ENCODE results near the gene TRIM44. TPM values are rescaled to one million over a fixed set of nuclear protein-coding genes. Genes with fewer than 3 reads are reported as not detected.
A peak's percentile ranks its signal among the peaks of the same experiment; 100 is the strongest.

The TRIM44 gene
- total RNA-seq, 3 donors from 2014 or later: 31.2 to 47.0 (median 33.1) TPM

GRCh38 chr11:35802221-35802620 lies 139.6 kb downstream of the TRIM44 start:
- intact Hi-C loops (cut with DNase I; ENCODE audit: low total_unique reads): no loop called here
- H3K9me3 ChIP-seq: no peaks in the 10 kb centered on the region
- peak overlapping the region; percentile 53 to 66 for H3K27ac ChIP-seq
- no peak overlapping the region for H3K4me3 ChIP-seq
- H3K27me3 ChIP-seq: no peaks in the 10 kb centered on the region
- TF ChIP-seq CTCF (IDR thresholded peaks at IDR 0.05) (no peak), POLR2AphosphoS5 (IDR thresholded peaks at IDR 0.05) (no peak), POLR2A (IDR thresholded peaks at IDR 0.05) (no peak)
- no peaks in the 10 kb centered on the region for H3K36me3 ChIP-seq
- no peaks in the 10 kb centered on the region for H3K4me1 ChIP-seq
- DNase-seq (ENCODE audit: low spot score in 2 of 2): no peak

DNA sequence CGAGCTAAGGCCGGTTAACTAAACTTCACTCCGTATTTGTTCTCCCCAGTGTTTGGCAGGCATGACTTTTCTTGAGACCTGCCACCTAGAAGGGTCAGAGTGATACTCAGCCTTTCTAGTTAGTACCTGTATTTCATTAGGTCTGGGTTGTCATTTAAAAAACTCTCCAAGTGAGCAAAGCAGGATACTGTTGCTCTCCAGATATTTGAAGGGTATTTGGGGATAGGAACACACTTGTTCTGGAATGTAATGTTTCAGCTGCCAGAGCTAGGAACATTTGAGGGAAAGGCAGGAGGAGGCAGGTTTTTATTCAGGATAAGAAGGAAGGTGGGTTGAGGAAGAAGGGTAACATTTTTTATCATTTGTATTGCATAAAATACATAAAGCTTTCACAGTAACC lies 140.1 kb downstream of the TRIM44 start:
- H3K27me3 ChIP-seq: no peaks in the 10 kb centered on the region
- H3K4me3 ChIP-seq: no peak overlapping the region
- no peak for TF ChIP-seq POLR2AphosphoS5 (IDR thresholded peaks at IDR 0.05)
- TF ChIP-seq CTCF (IDR thresholded peaks at IDR 0.05): no peak
- TF ChIP-seq POLR2A (IDR thresholded peaks at IDR 0.05): no peak
- no peaks in the 10 kb centered on the region for H3K9me3 ChIP-seq
- H3K27ac ChIP-seq: peak overlapping the region; percentile 53 to 66
- H3K4me1 ChIP-seq: no peaks in the 10 kb centered on the region
- H3K36me3 ChIP-seq: no peaks in the 10 kb centered on the region
- intact Hi-C loops (cut with DNase I; ENCODE audit: low total_unique reads): no loop called here
- no peak for DNase-seq (ENCODE audit: low spot score in 2 of 2)

DNA sequence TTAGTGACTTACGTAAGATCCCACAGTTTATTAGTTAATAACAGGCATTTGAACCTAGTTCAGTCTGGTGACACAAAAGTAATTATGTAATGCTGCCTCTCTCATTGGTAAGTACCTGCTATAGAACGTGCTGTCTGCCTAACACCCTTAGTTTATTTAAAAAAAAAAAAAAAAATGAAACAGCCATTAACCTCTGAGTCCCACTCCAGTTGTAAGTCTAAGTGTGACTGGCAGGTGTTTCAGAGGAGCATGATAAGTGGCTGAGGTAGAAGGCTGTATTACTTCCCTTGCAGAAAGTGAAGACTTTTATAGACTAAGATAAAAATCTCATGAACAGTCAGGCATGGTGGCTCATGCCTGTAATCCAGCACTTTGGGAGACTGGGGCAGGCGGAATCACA lies 140.5 kb downstream of the TRIM44 start:
- Histone ChIP-seq H3K4me1 (no peaks in the 10 kb centered on the region), H3K9me3 (no peaks in the 10 kb centered on the region), H3K36me3 (no peaks in the 10 kb centered on the region), H3K27me3 (no peaks in the 10 kb centered on the region), H3K4me3 (no peak overlapping the region), H3K27ac (peak overlapping the region in 1 of 2 donors; percentile 66)
- intact Hi-C loops (cut with DNase I; ENCODE audit: low total_unique reads): no loop called here
- TF ChIP-seq POLR2A (IDR thresholded peaks at IDR 0.05): no peak
- no peak for TF ChIP-seq POLR2AphosphoS5 (IDR thresholded peaks at IDR 0.05)
- TF ChIP-seq CTCF (IDR thresholded peaks at IDR 0.05): no peak
- DNase-seq (ENCODE audit: low spot score in 2 of 2): no peak

- H3K27ac ChIP-seq: peak overlapping the region; percentile 23 to 66
- intact Hi-C loops (cut with DNase I; ENCODE audit: low total_unique reads): no loop called here
- H3K27me3 ChIP-seq: no peaks in the 10 kb centered on the region
- H3K9me3 ChIP-seq: no peaks in the 10 kb centered on the region
- TF ChIP-seq POLR2AphosphoS5 (IDR thresholded peaks at IDR 0.05) (no peak), POLR2A (IDR thresholded peaks at IDR 0.05) (no peak), CTCF (IDR thresholded peaks at IDR 0.05) (no peak)
- no peak for DNase-seq (ENCODE audit: low spot score in 2 of 2)
- H3K4me1 ChIP-seq: no peaks in the 10 kb centered on the region
- H3K36me3 ChIP-seq: no peaks in the 10 kb centered on the region
- no peak overlapping the region for H3K4me3 ChIP-seq
Observed at GRCh38 chr11:35804451-35805040, 142.0 kb downstream of the TRIM44 start.

GRCh38 chr11:35809561-35809960 lies 147.0 kb downstream of the TRIM44 start:
- intact Hi-C loops (cut with DNase I; ENCODE audit: low total_unique reads): no loop called here
- TF ChIP-seq POLR2A (IDR thresholded peaks at IDR 0.05) (no peak), CTCF (IDR thresholded peaks at IDR 0.05) (no peak), POLR2AphosphoS5 (IDR thresholded peaks at IDR 0.05) (no peak)

More at GRCh38 chr11:35809561-35809960, 147.0 kb downstream of the TRIM44 start:
- H3K9me3 ChIP-seq: no peaks in the 10 kb centered on the region
- no peak overlapping the region for H3K4me3 ChIP-seq
- DNase-seq (ENCODE audit: low spot score in 2 of 2): no peak
- H3K36me3 ChIP-seq: no peaks in the 10 kb centered on the region
- no peaks in the 10 kb centered on the region for H3K27me3 ChIP-seq
- H3K27ac ChIP-seq: no peak overlapping the region
- no peaks in the 10 kb centered on the region for H3K4me1 ChIP-seq

Measured in breast epithelium (tissue), 4 donors.